Skin epidermis (tissue), 12 donors: ENCODE results near the gene ISG15.

Source experiments
- H3K27ac ChIP-seq, 21 experiments: fragments of 200-600 bp; sonication (generic) in 11 of 21; one replicate each; pipeline ENCODE4 v1.5.0; 2020; ENCODE audit warnings: mild to moderate bottlenecking in 3 of 21, inconsistent platforms in 2 of 21, moderate library complexity in 2 of 21
- H3K4me3 ChIP-seq, 7 experiments: fragments of 200-600 bp; sonication (generic) in 2 of 7; one replicate each; pipeline ENCODE4 v1.5.0; 2020; ENCODE audit warnings: inconsistent platforms in 2 of 7, mild to moderate bottlenecking in 2 of 7, moderate library complexity in 1 of 7

ISG15 gene

GRCh38 chr1:1013105-1013921, at the start of gene ISG15:
Gene ISG15, plus strand, starts transcription at chr1:1013497. Its CDS starts 77 bp downstream, at chr1:1013574.
- peak within 1 kb of the TSS; percentile 35 to 58 (median 42) for H3K4me3 ChIP-seq
- peak within 1 kb of the TSS in 20 of 21 experiments; percentile 20 to 94 (median 82) for H3K27ac ChIP-seq

- Histone ChIP-seq H3K27ac (no peak overlapping the region), H3K4me3 (no peak overlapping the region)
Measured at GRCh38 chr1:963746-964525, 49.4 kb upstream of the ISG15 start.

GRCh38 chr1:964691-965525, 48.4 kb upstream of the ISG15 start:
- H3K27ac ChIP-seq: no peak overlapping the region
- no peak overlapping the region for H3K4me3 ChIP-seq

- Histone ChIP-seq H3K4me3 (peak overlapping the region; percentile 48 to 76 (median 61)), H3K27ac (peak overlapping the region in 19 of 21 experiments; percentile 79 to 98 (median 89))
Measured at GRCh38 chr1:965526-966134, 47.7 kb upstream of the ISG15 start.

GRCh38 chr1:966135-966703, 47.1 kb upstream of the ISG15 start, which contains the start of gene PLEKHN1:
Gene PLEKHN1, plus strand, starts transcription at chr1:966482. Its CDS starts 50 bp downstream, at chr1:966532.
- Histone ChIP-seq H3K4me3 (peak within 1 kb of the TSS; percentile 48 to 76 (median 61)), H3K27ac (peak within 1 kb of the TSS; percentile 42 to 98 (median 89))

GRCh38 chr1:966704-967300, 46.5 kb upstream of the ISG15 start:
- peak overlapping the region; percentile 48 to 76 (median 61) for H3K4me3 ChIP-seq
- H3K27ac ChIP-seq: peak overlapping the region; percentile 42 to 98 (median 89)

- peak overlapping the region; percentile 48 to 76 (median 61) for H3K4me3 ChIP-seq
- peak overlapping the region in 17 of 21 experiments; percentile 0 to 98 (median 89) for H3K27ac ChIP-seq
Measured at GRCh38 chr1:967466-968343, 45.6 kb upstream of the ISG15 start.

- Histone ChIP-seq H3K4me3 (no peak overlapping the region), H3K27ac (no peak overlapping the region)
Measured at GRCh38 chr1:969260-969855, 43.9 kb upstream of the ISG15 start.

GRCh38 chr1:970242-970972, 42.9 kb upstream of the ISG15 start:
- peak overlapping the region in 2 of 21 experiments; percentile 5 to 12 for H3K27ac ChIP-seq
- H3K4me3 ChIP-seq: peak overlapping the region in 1 of 7 experiments; percentile 7

GRCh38 chr1:970973-971730, 42.1 kb upstream of the ISG15 start:
- H3K27ac ChIP-seq: peak overlapping the region in 2 of 21 experiments; percentile 5 to 12
- H3K4me3 ChIP-seq: peak overlapping the region in 1 of 7 experiments; percentile 7

- no peak overlapping the region for H3K4me3 ChIP-seq
- H3K27ac ChIP-seq: peak overlapping the region in 2 of 21 experiments; percentile 28 to 34
Measured at GRCh38 chr1:971751-972506, 41.4 kb upstream of the ISG15 start.

GRCh38 chr1:972726-973458, 40.4 kb upstream of the ISG15 start:
- H3K27ac ChIP-seq: no peak overlapping the region
- no peak overlapping the region for H3K4me3 ChIP-seq

- H3K4me3 ChIP-seq: no peak overlapping the region
- H3K27ac ChIP-seq: no peak overlapping the region
Measured at GRCh38 chr1:973459-974292, 39.6 kb upstream of the ISG15 start.

- H3K4me3 ChIP-seq: no peak overlapping the region
- no peak overlapping the region for H3K27ac ChIP-seq
Measured at GRCh38 chr1:974293-974640, 39.0 kb upstream of the ISG15 start.
